ES-I3 (cell line): ENCODE data around the gene KRT24.

Source experiments
- H3K36me3 ChIP-seq: 2 replicates; pipeline ENCODE4 v1.6.1; 2013; ENCODE audit warnings: mild to moderate bottlenecking, low read length, control low read depth, moderate library complexity; ENCODE audit not compliant: insufficient read depth
- H3K4me1 ChIP-seq: 2 replicates; pipeline ENCODE4 v1.6.1; 2013; ENCODE audit warnings: mild to moderate bottlenecking, control low read depth, low read length; ENCODE audit not compliant: insufficient read depth
- H3K9ac ChIP-seq: 2 replicates; pipeline ENCODE4 v1.6.1; 2013; ENCODE audit warnings: low read depth, mild to moderate bottlenecking, low read length, moderate library complexity
- H3K9me3 ChIP-seq: 2 replicates; pipeline ENCODE4 v1.6.1; 2013; ENCODE audit warnings: mild to moderate bottlenecking, low read length, moderate library complexity; ENCODE audit not compliant: control insufficient read depth, insufficient read depth

The KRT24 gene

DNA sequence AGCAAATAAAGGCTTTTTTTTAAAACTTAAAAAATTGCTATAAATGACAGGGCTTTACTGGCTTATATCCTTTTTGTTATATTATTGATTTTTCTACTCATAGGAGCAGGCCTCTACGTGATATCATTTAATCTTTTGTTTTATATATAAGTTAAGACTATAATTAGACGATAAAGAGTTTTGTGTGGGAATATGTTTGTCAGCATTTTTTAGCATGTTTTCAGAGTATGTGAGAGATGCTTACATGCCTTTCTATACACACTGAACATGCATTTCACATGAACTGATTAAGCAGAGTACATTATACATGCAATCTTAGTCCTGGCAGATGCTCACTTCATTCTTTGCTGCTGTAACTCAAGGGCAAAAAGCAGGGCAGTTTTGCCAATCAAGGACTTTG lies 30.9 kb downstream of the KRT24 start:
- no peaks in the 10 kb centered on the region for H3K4me1 ChIP-seq
- no peak overlapping the region for H3K9ac ChIP-seq
- H3K36me3 ChIP-seq, result no peaks in the 10 kb centered on the region
- no peaks in the 10 kb centered on the region for H3K9me3 ChIP-seq

DNA sequence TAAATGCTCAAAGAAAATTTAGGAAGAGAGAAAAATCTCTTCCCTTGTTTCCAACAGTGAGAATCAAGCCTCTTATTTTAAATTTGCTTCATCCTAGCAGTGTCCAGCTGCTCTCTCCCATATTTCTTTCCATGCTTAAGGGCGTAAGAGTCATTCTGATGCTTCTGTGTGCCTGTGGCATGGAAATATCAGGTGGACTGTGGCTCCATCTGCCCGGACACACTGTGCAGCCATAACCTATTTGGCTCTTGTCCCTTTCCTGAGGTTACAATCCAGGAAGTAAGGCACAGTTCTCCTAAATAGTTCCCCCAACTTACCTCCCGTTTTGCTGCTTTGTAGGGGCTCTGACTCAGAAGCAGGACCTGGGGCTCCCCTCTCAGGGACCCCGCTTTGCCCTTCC lies 32.3 kb downstream of the KRT24 start:
- Histone ChIP-seq H3K36me3 (no peaks in the 10 kb centered on the region), H3K9me3 (no peaks in the 10 kb centered on the region), H3K9ac (no peak overlapping the region), H3K4me1 (no peaks in the 10 kb centered on the region)

DNA sequence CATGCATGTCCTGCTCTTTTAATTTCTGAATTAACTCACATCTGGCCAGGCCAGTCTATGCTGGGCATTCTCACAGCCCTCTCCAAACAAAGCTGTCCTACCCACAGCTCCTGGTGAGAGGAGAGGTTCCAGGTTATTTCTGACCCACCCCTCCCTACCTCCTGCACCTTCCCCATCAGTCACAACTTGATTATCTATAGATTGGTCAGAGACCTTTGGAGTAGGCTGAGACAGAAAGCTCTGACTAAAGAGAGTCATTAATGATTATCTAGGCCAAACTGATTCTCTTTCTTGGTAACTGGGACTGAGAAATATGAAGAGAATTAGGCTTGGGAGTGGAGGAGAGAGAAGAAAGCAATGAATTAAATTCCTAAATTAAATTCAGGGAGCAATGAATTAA lies 37.2 kb downstream of the KRT24 start:
- Histone ChIP-seq H3K36me3 (no peaks in the 10 kb centered on the region), H3K9ac (no peak overlapping the region), H3K4me1 (0 out of 2 replicates have a peak, but pooled peaks cover 6% of the 10 kb centered on the region), H3K9me3 (no peaks in the 10 kb centered on the region)

DNA sequence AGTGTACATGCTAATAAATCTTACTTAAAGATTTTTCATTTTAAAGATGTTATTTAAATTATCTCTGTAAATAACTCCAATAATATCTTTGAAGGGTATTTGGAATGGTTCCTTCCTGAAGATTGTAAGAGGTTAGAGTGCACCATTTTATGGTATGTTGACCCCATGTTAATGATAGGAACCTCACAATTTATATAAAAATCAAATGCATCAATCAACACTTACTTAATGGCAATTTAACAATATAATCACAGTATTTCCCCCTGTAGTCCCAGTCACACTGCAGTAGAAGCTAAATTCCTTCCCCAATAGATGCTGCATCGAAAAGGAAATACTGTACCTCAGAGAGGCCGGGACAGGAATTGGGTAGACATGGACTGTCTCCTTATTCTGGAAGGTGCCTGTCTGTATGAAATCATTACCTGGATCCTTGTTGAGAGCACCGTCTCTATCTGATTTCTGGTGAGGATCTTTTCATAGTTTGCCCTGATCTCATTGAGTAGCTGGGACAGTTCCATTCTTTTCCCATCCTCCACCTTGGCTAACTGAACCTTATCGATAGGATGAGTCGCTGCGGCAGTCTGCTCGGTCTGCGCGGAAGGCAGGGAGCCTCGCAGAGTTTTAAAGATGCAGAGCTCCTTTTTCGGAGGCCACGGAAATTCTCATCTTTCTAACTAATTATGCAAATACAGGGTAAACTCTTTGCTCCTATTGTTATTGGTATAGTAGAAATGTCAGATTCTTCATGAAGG lies 38.8 kb downstream of the KRT24 start, which contains the start of gene KRT222:
TSS of gene KRT222 (minus strand) at position 596 of the 752 bp plus-strand sequence. CDS start at position 518, 78 bp downstream.
- Histone ChIP-seq H3K4me1 (0 out of 2 replicates have a peak, but pooled peaks cover 6% of the 10 kb centered on the region), H3K9ac (peak within 1 kb of the TSS; percentile 73), H3K36me3 (no peaks in the 10 kb centered on the region), H3K9me3 (no peaks in the 10 kb centered on the region)

DNA sequence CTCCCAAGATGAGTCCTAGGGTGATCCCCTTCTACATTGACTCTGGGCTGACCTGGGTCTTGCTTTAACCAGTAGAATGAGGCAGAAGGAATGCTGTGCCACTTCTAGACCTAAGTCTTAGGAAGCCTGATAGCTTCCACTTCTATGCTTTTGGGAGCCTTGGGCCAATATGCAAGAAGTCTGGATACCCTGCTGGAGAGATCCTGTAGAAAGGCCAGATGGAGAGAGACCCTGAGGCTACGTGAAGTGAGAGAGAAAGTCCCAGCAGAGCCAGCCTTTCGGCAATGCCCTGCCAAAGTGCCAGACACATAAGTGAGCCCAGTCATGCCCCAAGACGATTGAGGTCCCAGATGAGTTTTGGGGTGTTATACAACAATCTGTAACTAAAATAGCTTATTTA lies 40.3 kb downstream of the KRT24 start:
- Histone ChIP-seq H3K9me3 (no peaks in the 10 kb centered on the region), H3K9ac (no peak overlapping the region), H3K36me3 (no peaks in the 10 kb centered on the region), H3K4me1 (0 out of 2 replicates have a peak, but pooled peaks cover 6% of the 10 kb centered on the region)

GRCh38 chr17:40659911-40660310 lies 43.6 kb downstream of the KRT24 start:
- H3K9me3 ChIP-seq, result no peaks in the 10 kb centered on the region
- H3K36me3 ChIP-seq, result no peaks in the 10 kb centered on the region
- H3K4me1 ChIP-seq, result 0 out of 2 replicates have a peak, but pooled peaks cover 6% of the 10 kb centered on the region
- no peak overlapping the region for H3K9ac ChIP-seq

DNA sequence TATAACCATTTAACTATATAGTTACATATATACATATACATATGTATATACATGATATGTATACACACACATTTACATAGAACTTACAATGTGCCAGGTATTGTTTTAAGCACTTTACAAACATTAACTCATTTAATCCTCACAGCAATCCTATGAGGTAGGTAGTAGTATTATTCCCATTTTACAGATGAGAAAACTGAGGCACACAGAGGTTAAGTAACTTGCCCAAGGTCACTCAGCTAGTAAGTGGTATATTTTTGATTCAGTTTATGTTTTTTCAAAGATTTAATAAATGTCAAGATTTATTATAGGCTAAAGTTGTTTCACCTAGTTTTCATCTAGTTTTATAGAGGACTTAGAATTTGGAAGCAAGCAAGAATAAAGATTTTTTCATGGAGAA lies 45.2 kb downstream of the KRT24 start:
- Histone ChIP-seq H3K4me1 (0 out of 2 replicates have a peak, but pooled peaks cover 5% of the 10 kb centered on the region), H3K36me3 (no peaks in the 10 kb centered on the region), H3K9me3 (no peaks in the 10 kb centered on the region), H3K9ac (no peak overlapping the region)

DNA sequence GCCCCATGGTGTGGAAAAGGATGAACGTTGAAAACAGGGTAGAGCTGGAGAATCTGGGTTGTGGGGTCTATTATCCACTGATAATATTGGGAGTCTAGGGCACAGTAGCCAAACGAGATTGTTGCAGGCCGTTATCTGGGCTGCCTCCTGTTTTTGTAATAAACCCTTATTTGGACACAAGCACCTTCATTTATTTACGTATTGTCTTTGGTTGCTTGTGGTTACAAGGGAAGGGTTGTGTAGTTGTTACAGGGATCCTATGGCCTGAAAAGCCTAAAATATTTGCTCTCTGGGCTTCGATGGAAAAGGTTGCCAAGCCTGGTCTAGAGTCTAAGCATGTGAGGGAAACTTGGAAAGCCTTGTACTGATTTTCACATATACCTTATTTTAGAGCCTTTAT lies 51.6 kb downstream of the KRT24 start:
- Histone ChIP-seq H3K36me3 (no peaks in the 10 kb centered on the region), H3K9ac (no peak overlapping the region), H3K9me3 (no peaks in the 10 kb centered on the region), H3K4me1 (no peaks in the 10 kb centered on the region)

DNA sequence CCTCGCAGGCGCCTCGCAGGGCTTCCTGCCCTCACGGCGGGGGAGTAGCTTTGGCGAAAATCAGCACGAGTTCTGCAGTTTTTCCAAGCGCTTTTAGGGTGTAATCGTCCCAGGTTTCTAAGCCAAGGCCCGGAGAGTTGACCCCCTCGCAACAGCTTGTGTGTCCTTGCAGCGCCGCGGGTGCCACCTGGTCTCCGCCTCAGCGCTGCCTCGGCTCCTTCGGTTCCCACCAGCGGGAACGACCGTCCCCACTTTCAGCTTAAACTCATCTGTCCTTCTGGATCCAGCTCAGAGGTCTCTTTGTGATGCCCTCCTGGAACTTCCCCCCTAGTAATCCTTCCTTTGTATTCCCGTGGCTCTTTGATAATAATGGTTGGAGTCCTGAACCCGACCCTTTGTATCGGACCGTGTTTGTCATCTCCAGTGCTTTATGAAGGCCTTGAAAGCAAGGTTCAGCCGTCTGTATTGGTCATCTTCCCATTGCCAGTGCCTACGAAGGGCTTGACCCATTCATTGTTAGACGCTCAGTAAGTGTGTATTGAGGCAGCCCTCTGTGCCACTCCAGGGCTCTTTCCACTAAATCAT lies 55.1 kb downstream of the KRT24 start:
- Histone ChIP-seq H3K9me3 (no peaks in the 10 kb centered on the region), H3K4me1 (no peaks in the 10 kb centered on the region), H3K36me3 (no peaks in the 10 kb centered on the region), H3K9ac (peak overlapping the region; percentile 99)
